GM12878 (cell line): ENCODE measurements around the gene SLC25A29. TPM values are rescaled to one million over a fixed set of nuclear protein-coding genes. Genes with fewer than 3 reads are reported as not detected.

Experiments used
- ATAC-seq: fragments of 200-7000 bp; cut with Tn5 transposase; 3 replicates; pipeline ENCODE4 v1.9.1; 2020; ENCODE audit warnings: mild to moderate bottlenecking, moderate library complexity
- Bru-seq: library from RNA; stranded (reverse); fragments of 400-500 nt; gene quantifications from one replicate; lab custom pipeline; 2021; lab: Mats Ljungman, UMichigan
- BruChase-seq, 2 experiments: library from RNA; stranded (reverse); fragments of 400-500 nt; gene quantifications; one replicate each; lab custom pipeline; 2021; lab: Mats Ljungman, UMichigan
- BruUV-seq: library from RNA; stranded (reverse); fragments of 400-500 nt; replicated peaks from 2 replicates; lab custom pipeline; 2021; lab: Mats Ljungman, UMichigan
- CTCF ChIA-PET: fragments of 300-600 bp; sonication (Branson Sonifier 250); formaldehyde crosslinking; extraction: SDS; loops from one replicate; lab custom pipeline; 2021; ENCODE audit warnings: inconsistent platforms; lab: Yijun Ruan, JAX
- POLR2A ChIA-PET: fragments of 350-600 bp; formaldehyde crosslinking; extraction: SDS; loops from one replicate; lab custom pipeline; 2021; ENCODE audit warnings: inconsistent platforms; lab: Charles Lee
- RAD21 ChIA-PET: fragments of 300-600 bp; sonication (Branson Sonifier 250); formaldehyde crosslinking; loops from one replicate; lab custom pipeline; 2023; ENCODE audit warnings: antibody characterized with exemption; ENCODE audit not compliant: unreplicated experiment; lab: Charles Lee
- SMC1A ChIA-PET: fragments of 300-600 bp; sonication (Branson Sonifier 250); formaldehyde crosslinking; loops from one replicate; lab custom pipeline; 2023; ENCODE audit not compliant: unreplicated experiment, uncharacterized antibody; lab: Charles Lee
- DNase-seq: peaks from one replicate; pipeline ENCODE4 v3.0.0-alpha.2; 2011; ENCODE audit warnings: low read depth, low spot score
- FAIRE-seq: peaks from 3 replicates; lab custom pipeline; 2011; peaks lifted over from hg19 to GRCh38; lab: Jason Lieb, UNC
- H2AFZ ChIP-seq: 2 replicates; pipeline ENCODE4 v1.6.0; 2011; ENCODE audit warnings: low read depth, low read length, control low read depth; ENCODE audit not compliant: control insufficient read depth
- H3K27ac ChIP-seq: 2 replicates; pipeline ENCODE4 v1.5.1; 2011; ENCODE audit warnings: control low read depth; ENCODE audit not compliant: control insufficient read depth, insufficient read depth
- H3K27me3 ChIP-seq, 2 experiments: replicated peaks in 1 of 2; 2 replicates each; pipeline versions ENCODE4 v1.6.0 to v1.6.1; 2011; ENCODE audit warnings: low read length in 1 of 2; ENCODE audit not compliant: control insufficient read depth in 2 of 2, insufficient read depth in 2 of 2
- H3K36me3 ChIP-seq, 2 experiments: 2 replicates each; pipeline ENCODE4 v1.5.1; 2011; ENCODE audit warnings: low read length in 1 of 2; ENCODE audit not compliant: control insufficient read depth in 2 of 2, insufficient read depth in 2 of 2
- H3K4me1 ChIP-seq: 2 replicates; pipeline ENCODE4 v1.6.1; 2011; ENCODE audit warnings: mild to moderate bottlenecking, low read length, moderate library complexity, mixed read lengths; ENCODE audit not compliant: control insufficient read depth, insufficient read depth
- H3K4me2 ChIP-seq: 2 replicates; pipeline ENCODE4 v1.6.0; 2011; ENCODE audit warnings: control low read depth; ENCODE audit not compliant: control insufficient read depth, insufficient read depth
- H3K4me3 ChIP-seq: fragments of 200-600 bp; sonication (generic); 2 replicates; pipeline ENCODE4 v1.5.1; 2016
- H3K79me2 ChIP-seq: 2 replicates; pipeline ENCODE4 v1.6.0; 2011; ENCODE audit warnings: low read length; ENCODE audit not compliant: control insufficient read depth, insufficient read depth
- H3K9ac ChIP-seq: 2 replicates; pipeline ENCODE4 v1.8.0; 2011; ENCODE audit warnings: low read length, control low read depth, mixed read lengths; ENCODE audit not compliant: control insufficient read depth, insufficient read depth
- H3K9me3 ChIP-seq: replicated peaks from 3 replicates; pipeline ENCODE4 v1.5.1; 2011; ENCODE audit warnings: mild to moderate bottlenecking, low read length; ENCODE audit not compliant: control insufficient read depth, insufficient read depth
- H4K20me1 ChIP-seq: 2 replicates; pipeline ENCODE4 v1.6.0; 2011; ENCODE audit not compliant: control insufficient read depth, insufficient read depth
- BHLHE40 ChIP-seq, 2 experiments: fragments of 450-650 bp in 1 of 2; IDR thresholded peaks; 2 replicates each; pipeline ENCODE4 v1.6.1; 2011 to 2017; ENCODE audit warnings: low read depth in 2 of 2, borderline replicate concordance in 1 of 2, improper control_type of control experiment in 1 of 2, low read length in 1 of 2, mild to moderate bottlenecking in 1 of 2
- DPF2 ChIP-seq: fragments of 450-650 bp; IDR thresholded peaks from 2 replicates; pipeline ENCODE4 v1.6.1; 2017; ENCODE audit warnings: mild to moderate bottlenecking
- EED ChIP-seq: sonication (generic); IDR thresholded peaks from 2 replicates; pipeline ENCODE4 v1.6.1; 2016; ENCODE audit warnings: antibody characterized with exemption, low read depth
- EP300 ChIP-seq, 2 experiments: fragments of 150-350 bp in 1 of 2; IDR thresholded peaks; 2 replicates each; pipeline ENCODE4 v1.6.1; 2011 to 2012; ENCODE audit warnings: low read depth in 2 of 2, low read length in 2 of 2, borderline replicate concordance in 1 of 2, improper control_type of control experiment in 1 of 2, inconsistent platforms in 1 of 2; ENCODE audit not compliant: control insufficient read depth in 1 of 2
- HDAC6 ChIP-seq: fragments of 200-600 bp; sonication (generic); IDR thresholded peaks from one replicate; pipeline ENCODE4 v1.8.0; 2017; ENCODE audit warnings: antibody characterized with exemption; ENCODE audit not compliant: unreplicated experiment
- LARP7 ChIP-seq: fragments of 450-650 bp; IDR thresholded peaks from 2 replicates; pipeline ENCODE4 v1.6.1; 2017; ENCODE audit warnings: mild to moderate bottlenecking
- POLR2AphosphoS2 ChIP-seq: IDR thresholded peaks from 2 replicates; pipeline ENCODE4 v1.6.1; 2011; ENCODE audit warnings: low read depth, mild to moderate bottlenecking, low read length, improper control_type of control experiment, moderate library complexity
- TARDBP ChIP-seq: IDR thresholded peaks from 2 replicates; pipeline ENCODE4 v1.6.1; 2016; ENCODE audit warnings: borderline replicate concordance
- TCF12 ChIP-seq: IDR thresholded peaks from 2 replicates; pipeline ENCODE4 v1.6.1; 2011; ENCODE audit warnings: low read depth, mild to moderate bottlenecking, low read length
- USF1 ChIP-seq: IDR thresholded peaks from 2 replicates; pipeline ENCODE4 v1.6.1; 2011; ENCODE audit warnings: borderline replicate concordance, low read depth, mild to moderate bottlenecking, moderate library complexity, mixed read lengths, low read length; ENCODE audit not compliant: insufficient read depth; ENCODE audit errors: extremely low read length
- ZBTB11 ChIP-seq: fragments of 450-650 bp; formaldehyde crosslinking; IDR thresholded peaks from 2 replicates; pipeline ENCODE4 v1.5.0; 2022; ENCODE audit warnings: mild to moderate bottlenecking, missing genetic modification characterization
- ZNF24 ChIP-seq: fragments of 450-650 bp; IDR thresholded peaks from 2 replicates; pipeline ENCODE4 v1.6.1; 2017; ENCODE audit warnings: antibody characterized with exemption, mild to moderate bottlenecking
- ZNF622 ChIP-seq: fragments of 450-650 bp; IDR thresholded peaks from 2 replicates; pipeline ENCODE4 v1.6.1; 2017; ENCODE audit warnings: mild to moderate bottlenecking, inconsistent platforms
- WGBS: methylation state at CpG from one replicate; pipeline ENCODE4 v1.1.6; 2016; ENCODE audit warnings: low lambda C conversion rate; ENCODE audit not compliant: insufficient replicate concordance, insufficient coverage; ENCODE audit errors: missing lambda C conversion rate; 5-methylcytosine and 5-hydroxymethylcytosine counted together
- in situ Hi-C: fragments of 300-500 bp; cut with MboI; formaldehyde crosslinking; loops from 9 replicates; pipeline ENCODE4 v1.14.3; 2018; ENCODE audit warnings: mixed read lengths
- intact Hi-C: fragments of 100-400 bp; cut with micrococcal nuclease; formaldehyde crosslinking; loops from one replicate; pipeline ENCODE4 v1.14.2; 2022; ENCODE audit not compliant: unreplicated experiment
- long read RNA-seq, 2 experiments: library from polyadenylated mRNA; unstranded; transcript quantifications; one replicate each; pipeline ENCODE4 v2.0.0, GENCODE V29; 2019 to 2020
- polyA minus RNA-seq, 3 experiments: library from RNA; depleted of rRNA, polyadenylated mRNA; stranded (reverse); fragments of >200 nt; gene quantifications; 2 replicates each; pipeline ENCODE4 v1.2.3, GENCODE V29; 2011
- polyA plus RNA-seq, 11 experiments: library from polyadenylated mRNA; depleted of rRNA in 4 of 11; unstranded in 6 of 11; stranded (reverse) in 5 of 11; fragments of >200 nt; fragmentation: Nextera tagmentation in 4 of 11; fragmentation: Illumina TruSeq in 1 of 11; extraction: Ambion mirVana in 4 of 11; extraction: Trizol in 1 of 11; gene quantifications; 1 replicate in 1 of 11; 2 replicates in 10 of 11; pipeline versions ENCODE4 v1.2.1 to v1.2.3, GENCODE V29; 2011 to 2016; ENCODE audit warnings: inconsistent platforms in 2 of 11, missing spikeins in 2 of 11, low read depth in 1 of 11
- total RNA-seq, 4 experiments: library from RNA; depleted of rRNA in 3 of 4; stranded (reverse); fragments of >200 nt in 3 of 4; fragmentation: Illumina TruSeq in 1 of 4; extraction: Trizol in 1 of 4; gene quantifications; 2 replicates each; pipeline versions ENCODE4 v1.2.1 to v1.2.3, GENCODE V29; 2013 to 2021

Gene SLC25A29
- total RNA-seq (2013; cell fraction: nucleolus; rRNA removed) = 131 and 162 TPM in 2 replicates
- 10.3 and 12.1 TPM in 2 replicates for total RNA-seq (2014; rRNA removed)
- total RNA-seq (2014; rRNA removed; fragmentation: Illumina TruSeq; extraction: Trizol) = 3.3 and 3.6 TPM in 2 replicates
- 11.6 and 12.3 TPM in 2 replicates for total RNA-seq (2021)
- 2.8 TPM for polyA plus RNA-seq (2011; ENCODE audit: low read depth)
- 6.2 and 11.5 TPM in 2 replicates for polyA plus RNA-seq (2011; rRNA removed)
- 12.2 and 21.9 TPM in 2 replicates for polyA plus RNA-seq (2011; cell fraction: cytosol; rRNA removed)
- polyA plus RNA-seq (2011; cell fraction: nucleus; rRNA removed) = 94.5 and 119 TPM in 2 replicates
- polyA plus RNA-seq (2012) = 8.5 and 9.8 TPM in 2 replicates
- polyA plus RNA-seq (2014; fragmentation: Illumina TruSeq; extraction: Trizol) = 2.0 and 3.4 TPM in 2 replicates
- polyA plus RNA-seq (2014; fragmentation: Nextera tagmentation; extraction: Ambion mirVana) = under 1 TPM in 1 of 2 experiments, not detected in 1; 0.42 TPM
- 13.3 and 15.9 TPM in 2 replicates for polyA plus RNA-seq (2014; rRNA removed)
- polyA plus RNA-seq (2016; fragmentation: Nextera tagmentation; extraction: Ambion mirVana) = 1 to 10 TPM; 4.0 TPM
- 1.6 and 5.5 TPM in 2 replicates for polyA minus RNA-seq (2011; rRNA and poly(A)+ RNA removed)
- polyA minus RNA-seq (2011; cell fraction: cytosol; rRNA and poly(A)+ RNA removed) = 1.8 and 4.8 TPM in 2 replicates
- 10.3 and 12.6 TPM in 2 replicates for polyA minus RNA-seq (2011; cell fraction: nucleus; rRNA and poly(A)+ RNA removed)
- percentile 65 among the genes with signal in this experiment for Bru-seq, nascent RNA
- BruChase-seq, experiment 1, labeled RNA remaining after a 6-hour chase = percentile 75 among the genes with signal in this experiment
- percentile 74 among the genes with signal in this experiment for BruChase-seq, experiment 2, labeled RNA remaining after a 2-hour chase
- long read RNA-seq, experiment 1 = 0 reads
- long read RNA-seq, experiment 2 = 0 reads

- DNase-seq = no peak
- in situ Hi-C loops (no loop called here), intact Hi-C loops (loop anchor here (1.0 kb wide), 1 partner anchor 70 kb away; the partner anchor contains the start of gene WDR25)
- H3K4me2 ChIP-seq = peak within 1 kb of the TSS; percentile 97
- SMC1A ChIA-PET = no interaction called here
- H3K27me3 ChIP-seq = peaks cover 0 to 6% of the 10 kb centered on the region in 2 experiments; a peak in 1 of 4 replicates
- under 1% methylated on average over 42 of the region's 131 CpGs for WGBS
- H4K20me1 ChIP-seq = no peaks in the 10 kb centered on the region
- no peaks in the 10 kb centered on the region for H3K9me3 ChIP-seq
- BruUV-seq = TSS peak; percentile 47
- RAD21 ChIA-PET = interaction anchor here (4.1 kb wide), 1 partner anchor 71 kb away, joined by 25 read pairs; no protein-coding TSS in a partner anchor
- H2AFZ ChIP-seq = peak within 1 kb of the TSS; percentile 92
- POLR2A ChIA-PET = no interaction called here
- no peaks in the 10 kb centered on the region for H3K4me1 ChIP-seq
- peak within 1 kb of the TSS; percentile 85 for H3K4me3 ChIP-seq
- peak within 1 kb of the TSS; percentile 55 for H3K9ac ChIP-seq
- no peak for FAIRE-seq
- CTCF ChIA-PET = interaction anchor here (0.7 kb wide), 1 partner anchor 13 kb away, joined by 3 read pairs; no protein-coding TSS in a partner anchor
- ATAC-seq = peak; percentile 96
- H3K27ac ChIP-seq = no peak within 1 kb of the TSS
- no peaks in the 10 kb centered on the region for H3K79me2 ChIP-seq
- no peaks in the 10 kb centered on the region for H3K36me3 ChIP-seq
- TF ChIP-seq USF1 = no peak
- peak in 1 of 2 experiments; percentile 86; a peak in 3 of 4 replicates for TF ChIP-seq BHLHE40 (IDR thresholded peaks at IDR 0.05; ENCODE audit: borderline replicate concordance in 1 of 2, low read depth in 2 of 2, low read length in 1 of 2)
- no peak for TF ChIP-seq ZNF622
- TF ChIP-seq LARP7 = peak; percentile 73
- no peak for TF ChIP-seq HDAC6
- no peak for TF ChIP-seq ZBTB11
- TF ChIP-seq POLR2AphosphoS2 = no peak
- no peak for TF ChIP-seq EED
- TF ChIP-seq ZNF24 = no peak
- no peak for TF ChIP-seq TCF12
- no peak for TF ChIP-seq EP300 (IDR thresholded peaks at IDR 0.05; ENCODE audit: borderline replicate concordance in 1 of 2, control insufficient read depth in 1 of 2, low read depth in 2 of 2, low read length in 2 of 2)
- no peak for TF ChIP-seq DPF2
- TF ChIP-seq TARDBP = no peak
Observed at GRCh38 chr14:100306101-100306997, at the start of gene SLC25A29. Gene SLC25A29 (minus strand): TSS chr14:100306444. CDS start chr14:100306232, 212 bp downstream.
